Left lobe of liver (tissue), 2 donors: Measurements from ENCODE around the gene MAGI2. TPM values are rescaled to one million over a fixed set of nuclear protein-coding genes. Genes with fewer than 3 reads are reported as not detected.
"Not testable (repeated sequence)": the region's sequence is repeated elsewhere in the genome, so short reads cannot be mapped to it uniquely, and the experiment has no call there.

ENCODE experiments used
- ATAC-seq: fragments of 200-7000 bp; cut with Tn5 transposase; one replicate; pipeline ENCODE4 v1.9.1; 2020; ENCODE audit warnings: mild to moderate bottlenecking, moderate library complexity
- DNase-seq: peaks from one replicate; pipeline ENCODE4 v3.0.0-alpha.2; 2020; ENCODE audit warnings: low spot score
- total RNA-seq: library from RNA; stranded (reverse); gene quantifications from one replicate; pipeline ENCODE4 v1.2.1, GENCODE V29; 2021
- donor health status: DM: no; HTN: no; CAD: no; lungs with moderate emphysema.
- donor health status: DM: no; HTN: yes; CAD: no.

MAGI2 gene
- total RNA-seq, 1 donor from 2014 or later = 2.9 TPM

DNA sequence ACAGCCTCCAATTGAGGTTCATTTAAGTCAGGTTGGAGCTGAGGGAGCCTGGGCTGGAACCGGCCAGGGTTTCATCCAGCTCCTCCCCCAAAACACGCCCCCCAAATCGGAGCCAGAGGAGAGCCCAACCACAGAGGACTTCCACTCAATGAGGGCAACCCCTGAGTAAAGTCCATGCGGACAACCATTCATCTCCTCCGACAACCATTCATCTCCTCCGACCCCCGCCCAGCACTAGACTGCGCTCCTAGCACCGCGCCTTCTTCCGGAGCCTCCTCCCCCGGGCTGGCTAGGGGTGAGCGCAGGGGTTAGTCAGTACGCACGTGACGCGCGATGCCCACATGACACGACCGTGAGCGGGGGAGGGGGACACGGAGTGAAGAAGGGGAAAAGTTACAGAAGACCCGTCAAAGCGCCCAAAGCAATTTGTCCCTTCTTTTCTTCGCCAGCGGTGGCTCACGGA is 1.4 kb downstream of the MAGI2 start:
- ATAC-seq = peak; percentile 71
- peak; percentile 96 for DNase-seq

DNA sequence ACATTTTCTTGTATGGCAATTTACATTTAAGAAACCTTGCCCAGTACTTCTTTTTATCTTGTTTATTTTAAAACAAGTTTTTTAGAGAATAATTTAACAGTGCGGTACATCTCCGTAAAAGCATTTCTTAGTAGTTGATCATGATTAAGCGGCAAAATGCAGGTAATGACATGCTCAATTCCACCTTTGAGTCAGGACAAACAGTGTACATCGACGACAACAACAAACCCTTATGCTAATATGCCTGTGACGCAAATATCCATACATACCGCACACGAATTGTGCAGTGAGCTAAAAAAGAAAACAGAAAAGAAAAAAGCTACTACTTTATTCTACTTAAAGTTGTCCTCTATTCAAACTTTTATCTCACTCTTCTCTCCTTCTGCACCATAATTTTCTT is 1.9 kb downstream of the MAGI2 start:
- no peak for DNase-seq
- no peak for ATAC-seq

DNA sequence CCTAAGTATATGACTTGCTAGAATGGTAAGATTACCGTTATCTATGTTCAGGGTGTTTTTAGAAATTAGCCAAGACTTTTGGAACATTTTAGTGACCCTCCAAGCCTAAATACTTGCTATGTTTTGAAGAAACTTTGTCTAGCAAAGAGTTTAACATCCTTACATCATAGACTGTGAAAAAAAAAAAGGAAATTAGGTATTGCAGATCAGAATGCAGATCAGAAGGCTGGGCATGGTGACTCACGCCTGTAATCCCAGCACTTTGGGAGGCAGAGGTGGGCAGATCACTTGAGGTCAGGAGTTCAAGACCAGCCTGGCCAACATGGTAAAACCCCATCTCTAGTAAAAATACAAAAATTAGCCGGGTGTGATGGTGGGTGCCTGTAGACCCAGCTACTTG is 10.7 kb downstream of the MAGI2 start:
- not testable (repeated sequence) for ATAC-seq, DNase-seq

DNA sequence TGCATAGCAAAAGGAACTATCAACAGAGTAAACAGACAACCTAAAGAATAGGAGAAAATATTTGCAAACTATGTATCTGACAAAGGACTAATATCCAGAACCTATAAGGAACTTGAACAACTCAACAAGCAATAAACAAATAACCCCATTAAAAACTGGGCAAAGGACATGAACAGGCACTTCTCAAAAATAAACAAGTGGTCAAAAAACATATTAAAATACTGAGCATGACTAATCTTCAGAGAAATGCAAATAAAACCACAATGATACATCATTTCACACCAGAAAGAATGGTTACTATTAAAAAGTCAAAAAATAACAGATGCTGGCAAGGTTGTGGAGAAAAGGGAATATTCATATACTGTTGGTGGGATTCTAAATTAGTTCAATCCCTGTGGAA is 17.1 kb downstream of the MAGI2 start:
- ATAC-seq = no peak
- no peak for DNase-seq

DNA sequence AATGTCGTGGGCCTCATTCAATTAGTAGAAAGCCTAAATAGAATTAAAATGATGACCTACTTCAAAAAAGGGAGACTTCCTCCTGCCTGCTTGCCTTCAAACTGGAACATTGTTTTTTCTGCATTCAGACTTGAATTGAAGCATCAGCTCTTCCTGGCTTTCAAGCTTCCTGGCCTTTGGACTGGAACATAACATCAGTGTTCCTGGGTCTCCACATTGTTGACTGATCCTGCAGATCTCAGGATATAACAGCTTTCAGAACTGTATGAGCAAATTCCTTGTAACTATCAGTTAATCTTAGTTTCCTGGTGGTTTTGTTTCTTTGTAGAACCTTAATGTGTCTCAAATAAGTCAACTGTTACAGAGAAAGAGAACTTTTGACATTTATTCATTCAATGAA is 18.6 kb downstream of the MAGI2 start:
- peak; percentile 96 for ATAC-seq

DNA sequence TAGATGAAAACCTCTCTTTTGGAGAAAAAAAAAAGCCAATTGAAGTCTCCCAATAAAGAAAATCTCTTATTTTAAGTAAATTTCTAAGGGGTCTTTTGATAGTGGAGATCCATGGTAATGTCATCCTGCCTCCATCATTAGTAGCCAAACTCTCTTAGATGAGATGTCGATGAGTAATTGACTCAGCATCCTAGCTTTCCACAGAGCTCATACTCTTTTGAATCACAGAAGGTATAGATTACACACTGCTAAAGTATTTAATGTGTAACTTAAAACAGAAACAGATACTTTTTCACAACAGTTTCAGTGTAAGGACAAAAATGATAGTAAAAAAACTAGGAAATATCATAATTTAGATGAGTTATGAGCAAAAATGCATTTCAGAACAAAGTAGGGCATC is 19.4 kb downstream of the MAGI2 start:
- DNase-seq = no peak
- no peak for ATAC-seq

More for the DNA sequence above, 18.6 kb downstream of the MAGI2 start:
- DNase-seq = no peak

DNA sequence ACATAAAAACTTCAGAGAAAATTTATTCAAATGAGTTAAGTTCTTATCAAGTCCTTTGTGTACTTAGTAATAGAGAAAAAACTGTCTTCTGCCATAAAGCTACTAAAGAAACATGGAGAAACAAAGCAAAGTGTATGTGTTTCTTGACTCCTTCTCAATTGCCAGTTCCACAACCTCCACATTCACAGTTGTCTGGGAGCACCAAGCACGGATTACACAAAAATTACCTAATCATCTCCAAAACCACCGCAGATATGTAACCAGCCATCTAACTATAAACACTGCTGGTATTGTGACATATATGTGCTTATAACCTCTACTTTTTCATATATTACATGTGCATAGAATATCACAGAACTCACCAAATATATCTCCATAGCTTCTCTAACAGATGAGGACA is 23.1 kb downstream of the MAGI2 start:
- DNase-seq (no peak), ATAC-seq (no peak)

DNA sequence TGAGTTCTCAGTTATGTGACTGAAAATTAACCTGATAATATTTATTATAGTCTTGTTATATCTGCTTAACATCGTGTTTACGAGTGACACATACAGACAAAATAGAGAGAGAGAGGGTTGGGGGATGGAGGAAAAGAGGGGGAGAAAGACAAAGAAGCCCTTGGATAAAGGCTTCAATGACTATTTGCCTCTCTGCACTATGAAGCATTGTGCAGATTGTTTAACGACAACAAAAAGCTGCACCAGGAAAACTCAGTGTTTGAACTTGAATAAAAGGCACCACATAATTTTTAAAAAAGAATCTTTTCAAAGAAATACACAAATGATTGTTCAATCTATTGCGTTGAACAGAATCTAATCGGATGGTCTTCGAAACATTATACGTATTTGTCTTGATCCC is 27.8 kb downstream of the MAGI2 start:
- ATAC-seq (no peak), DNase-seq (no peak)

DNA sequence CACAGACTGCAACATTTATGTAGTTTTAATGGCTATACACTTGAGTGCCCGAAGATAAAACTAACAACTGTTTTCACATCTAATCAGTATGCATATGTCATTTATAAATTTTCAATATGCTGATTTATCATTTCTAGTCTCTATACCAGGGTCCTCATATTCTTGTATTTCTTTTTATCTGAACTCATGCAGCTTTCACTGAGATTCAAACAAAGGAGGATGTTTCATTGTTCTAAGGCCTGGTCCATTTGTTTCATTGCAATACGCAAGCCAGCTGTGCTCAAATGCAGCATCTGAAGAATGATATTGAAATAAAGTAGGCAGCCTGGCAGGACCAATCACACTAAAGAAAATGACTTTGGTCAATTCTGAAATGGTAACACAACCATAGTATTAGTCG is 31.7 kb downstream of the MAGI2 start:
- no peak for ATAC-seq
- DNase-seq = no peak

DNA sequence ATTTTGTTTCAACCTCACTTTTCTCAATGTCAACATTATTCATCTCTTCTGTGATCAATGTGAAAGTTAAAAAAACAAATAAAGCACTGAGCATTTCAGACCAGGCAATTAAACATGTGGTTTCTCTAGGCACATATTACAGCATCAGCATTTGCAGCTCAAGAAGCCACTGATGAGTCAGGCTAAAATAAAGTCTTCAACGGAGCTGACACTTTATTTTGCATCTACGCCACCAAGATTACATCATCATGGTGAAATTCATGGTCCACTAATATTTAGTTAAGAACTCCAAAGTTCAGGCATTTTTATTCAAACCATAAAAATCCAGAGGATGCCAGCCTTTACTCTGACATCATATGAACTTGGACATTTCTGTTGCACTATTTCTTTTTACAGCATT is 33.0 kb downstream of the MAGI2 start:
- DNase-seq (no peak), ATAC-seq (peak; percentile 87)

DNA sequence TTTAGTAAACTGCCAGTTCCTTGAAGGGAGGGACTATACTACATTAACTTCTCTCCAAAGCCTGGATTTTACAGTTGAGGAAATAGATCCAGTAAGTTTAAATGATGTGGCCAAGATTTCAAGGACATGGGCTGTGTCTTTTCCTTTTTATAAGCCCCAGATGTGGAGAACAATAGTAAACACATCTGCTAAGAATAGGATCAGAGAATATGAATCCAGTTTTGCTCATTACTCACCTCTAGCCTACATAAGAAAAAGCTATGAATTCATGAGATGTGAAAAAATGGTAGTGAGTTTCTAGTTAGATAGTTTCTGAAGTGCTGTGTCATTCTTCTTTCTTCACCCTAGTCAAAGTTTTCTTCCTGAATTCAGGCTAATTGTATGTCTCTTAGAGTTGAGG is 38.6 kb downstream of the MAGI2 start:
- no peak for DNase-seq
- no peak for ATAC-seq

DNA sequence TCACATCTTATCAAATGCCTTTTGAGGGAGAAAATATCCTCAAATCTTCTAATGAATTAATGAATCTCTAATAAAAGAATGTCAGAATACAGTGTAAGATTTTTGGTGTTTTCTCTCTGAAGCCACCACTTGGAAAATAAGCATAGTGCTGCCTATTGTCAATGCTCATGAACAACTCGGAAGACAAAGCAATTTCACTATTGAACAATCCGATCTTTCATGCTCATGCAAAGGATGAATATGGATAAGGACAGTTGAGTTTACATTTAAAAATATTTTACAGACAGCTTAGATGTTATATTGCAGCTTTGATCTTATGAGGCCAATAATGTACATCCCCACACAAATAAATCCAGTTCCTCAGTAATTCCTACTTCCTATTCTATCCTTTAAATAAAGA is 40.6 kb downstream of the MAGI2 start:
- DNase-seq (no peak), ATAC-seq (no peak)

DNA sequence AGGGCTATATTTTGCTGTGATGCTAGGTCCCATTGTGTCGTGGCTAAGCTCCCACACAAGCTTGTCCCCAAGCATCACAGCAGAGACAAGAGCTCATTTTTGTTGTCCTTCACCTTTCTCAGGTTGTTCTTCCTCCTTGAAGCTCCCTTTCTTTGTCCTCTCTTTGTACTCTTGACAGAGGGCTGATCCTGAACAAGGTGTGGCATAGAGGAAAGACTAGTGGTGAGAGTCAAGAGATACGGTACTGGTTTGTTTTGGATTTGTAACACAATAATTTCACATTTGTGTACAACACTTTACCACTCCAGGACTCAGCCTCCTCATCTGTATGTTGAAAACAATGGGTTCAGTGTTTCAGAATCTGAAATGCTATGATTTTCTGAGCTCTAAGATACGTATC is 41.0 kb downstream of the MAGI2 start:
- DNase-seq (no peak), ATAC-seq (no peak)

DNA sequence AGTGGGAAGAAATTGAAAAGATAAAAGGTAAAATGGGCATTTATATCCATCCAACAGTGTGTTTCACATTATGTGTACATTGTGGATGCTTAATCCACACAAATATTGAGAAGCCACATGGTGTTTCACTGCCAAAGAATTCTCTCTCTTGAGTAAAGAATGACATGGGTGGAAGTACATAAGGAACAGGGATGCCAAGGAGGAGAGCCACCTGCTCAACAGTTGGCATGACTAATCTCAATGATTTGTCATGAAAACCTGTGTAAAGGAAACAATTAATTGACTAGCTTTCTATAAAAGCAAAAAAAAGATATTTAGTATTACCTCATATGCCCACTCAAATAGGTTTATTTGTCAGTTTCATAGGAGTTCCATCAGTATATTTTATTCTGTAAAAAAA is 43.1 kb downstream of the MAGI2 start:
- ATAC-seq (no peak), DNase-seq (no peak)

DNA sequence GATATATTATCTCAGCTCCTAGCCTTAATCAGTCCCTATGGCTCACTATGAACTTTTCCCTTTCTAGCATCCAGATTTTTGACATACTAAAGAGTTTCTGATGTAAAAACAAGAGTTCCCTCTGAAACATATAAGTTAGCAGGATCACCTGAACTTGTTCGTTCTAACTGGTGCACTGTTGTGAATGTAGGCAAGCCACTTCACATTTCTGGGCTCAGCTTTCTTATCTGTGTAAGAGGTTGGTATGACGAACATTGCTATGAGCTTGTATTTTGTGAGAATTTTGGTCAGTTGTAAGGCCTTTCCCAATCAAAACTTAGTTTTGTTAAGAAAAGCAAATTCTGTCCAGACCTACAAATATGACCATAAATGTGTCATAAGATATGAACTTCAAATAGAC is 46.1 kb downstream of the MAGI2 start:
- no peak for DNase-seq
- ATAC-seq = no peak

DNA sequence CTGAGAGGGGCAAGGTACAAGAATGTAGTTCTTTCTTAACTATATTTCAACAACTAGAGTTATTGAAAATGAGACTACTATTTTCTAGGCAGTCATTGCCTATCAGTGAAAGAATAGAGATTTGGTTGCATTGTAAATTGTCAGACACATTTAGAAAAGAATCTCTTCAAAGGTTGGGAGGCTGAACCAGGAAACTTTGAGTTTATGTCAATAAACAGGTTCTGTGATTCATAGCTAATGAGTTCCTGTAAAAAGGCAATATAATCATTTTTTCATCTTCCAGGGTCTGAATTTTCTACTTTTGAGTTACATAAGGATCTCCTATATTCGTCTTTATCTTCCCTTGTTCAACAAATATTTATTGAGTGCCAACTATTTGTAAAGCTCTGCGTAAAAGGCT is 47.1 kb downstream of the MAGI2 start:
- no peak for DNase-seq
- peak; percentile 21 for ATAC-seq

DNA sequence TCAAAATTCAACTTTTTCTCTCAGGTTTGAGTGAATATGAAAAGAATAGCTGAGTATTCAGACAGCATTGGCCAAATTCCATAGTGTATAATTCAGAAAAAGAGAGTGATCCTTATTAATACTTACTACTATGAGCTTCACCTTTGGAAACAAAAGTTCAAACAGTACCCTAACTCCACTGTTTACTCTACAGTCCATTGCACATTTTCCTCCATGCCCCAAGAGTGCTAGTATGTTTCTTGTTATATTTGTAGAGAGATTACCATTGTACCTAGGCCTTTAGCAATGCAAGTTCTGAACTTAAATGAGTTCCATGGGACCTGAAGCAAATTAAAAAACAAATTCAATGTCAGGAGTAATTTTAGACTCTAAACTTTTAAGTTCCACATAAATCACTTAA is 48.1 kb downstream of the MAGI2 start:
- peak; percentile 41 for ATAC-seq

DNA sequence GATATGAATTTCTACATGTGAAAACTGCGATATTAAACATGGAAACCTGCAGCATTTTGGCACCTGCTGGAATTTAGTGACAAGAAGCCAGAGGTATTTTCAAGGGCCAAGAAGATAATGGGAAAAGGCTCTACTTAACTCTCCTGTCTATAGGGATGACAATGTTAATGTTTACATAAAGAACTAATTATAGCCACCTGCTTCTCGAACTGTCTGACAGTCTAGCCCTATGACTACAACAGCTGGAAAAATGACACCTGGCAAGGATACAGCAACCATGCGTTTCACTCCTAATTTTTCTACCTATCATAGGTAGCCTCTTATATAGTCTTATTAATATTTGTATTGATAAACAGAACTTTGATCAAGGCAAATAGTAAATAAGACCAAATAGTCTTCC is 49.6 kb downstream of the MAGI2 start:
- ATAC-seq (peak; percentile 65), DNase-seq (no peak)

More for the DNA sequence above, 48.1 kb downstream of the MAGI2 start:
- DNase-seq = no peak

DNA sequence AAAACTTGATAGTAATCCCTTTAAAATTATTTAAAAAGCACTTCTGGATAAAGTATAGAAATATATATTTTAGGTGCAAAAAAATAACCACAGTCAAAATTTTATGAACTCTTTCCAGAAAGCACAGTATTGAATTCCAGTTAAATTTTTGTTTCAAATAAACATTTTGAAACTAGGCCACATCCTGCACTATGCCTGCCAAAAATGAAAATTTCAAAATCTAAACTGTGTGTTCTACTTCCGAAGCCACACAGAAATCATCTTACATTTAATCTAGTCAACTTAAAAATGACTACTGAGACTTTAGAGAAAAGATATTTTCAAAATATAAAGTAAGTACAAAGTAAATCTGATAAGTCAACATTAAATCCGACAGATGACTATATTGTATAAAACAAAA is 50.0 kb downstream of the MAGI2 start:
- DNase-seq (no peak), ATAC-seq (peak; percentile 63)

DNA sequence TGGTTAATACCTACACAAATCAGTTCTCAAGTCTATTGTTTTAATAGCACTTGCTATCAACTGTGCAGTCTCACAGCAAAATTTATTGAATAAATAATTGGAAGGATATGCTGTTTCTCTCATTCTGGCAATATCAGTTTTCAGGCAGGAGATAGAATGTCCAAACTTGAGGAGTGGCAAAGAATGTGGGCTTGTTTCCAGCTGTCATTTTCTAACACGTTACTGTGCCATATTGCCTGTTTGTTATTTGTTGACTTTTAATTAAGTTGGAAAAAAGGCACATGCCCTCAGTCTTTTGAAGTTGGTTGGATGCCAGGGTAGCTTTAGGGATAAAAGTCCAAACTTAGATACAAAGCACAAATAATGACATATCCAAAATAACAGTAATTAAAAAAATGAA is 52.2 kb downstream of the MAGI2 start:
- peak; percentile 27 for ATAC-seq

DNA sequence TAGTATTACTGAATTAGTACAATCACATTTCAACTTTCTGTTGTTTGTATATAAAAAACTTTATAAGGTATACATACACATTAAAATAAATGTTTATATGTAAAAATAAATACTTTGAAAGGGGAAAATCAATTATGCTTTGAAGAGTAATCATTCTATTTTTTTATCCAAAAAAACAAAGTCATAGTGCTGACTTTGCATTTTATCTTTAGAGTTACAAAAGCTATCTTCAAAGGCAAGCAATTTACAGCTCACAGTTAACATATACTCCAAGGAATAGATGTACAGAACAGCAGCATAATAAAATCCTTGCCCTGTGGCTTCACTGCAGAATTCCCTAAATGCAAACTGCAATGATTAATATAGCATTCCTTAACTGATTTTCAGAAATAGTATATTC is 53.2 kb downstream of the MAGI2 start:
- DNase-seq = no peak

More for the DNA sequence above, 52.2 kb downstream of the MAGI2 start:
- no peak for DNase-seq

DNA sequence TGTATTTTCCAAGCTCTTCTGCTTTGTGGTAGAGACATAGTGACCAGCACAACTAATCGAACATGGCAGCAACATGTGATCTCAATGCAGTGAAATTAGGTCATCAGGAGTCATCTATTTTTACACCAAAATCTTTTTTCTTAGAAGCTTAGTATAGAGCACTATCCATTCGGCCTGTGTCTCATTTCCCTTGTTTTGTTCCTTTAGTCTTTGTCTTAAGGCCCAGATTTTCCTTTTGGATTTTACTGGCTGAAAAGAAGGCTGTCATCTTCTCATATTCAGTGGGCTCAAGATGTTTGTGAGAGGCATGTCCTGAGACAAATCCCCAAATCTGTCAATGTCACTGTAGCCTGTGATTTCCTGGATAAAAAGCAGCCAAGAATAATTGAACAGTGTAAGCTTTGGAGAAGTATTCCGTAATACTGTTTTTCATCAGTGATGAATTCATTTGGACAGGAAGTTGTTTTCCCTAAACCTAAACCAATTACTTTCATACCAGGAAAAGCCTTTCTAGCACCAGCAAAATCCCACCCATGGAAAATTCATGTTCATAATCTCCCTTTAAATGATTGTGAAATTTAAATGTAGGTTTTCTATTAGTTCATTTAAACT is 55.2 kb downstream of the MAGI2 start:
- no peak for ATAC-seq
- no peak for DNase-seq

More for the DNA sequence above, 53.2 kb downstream of the MAGI2 start:
- no peak for ATAC-seq

DNA sequence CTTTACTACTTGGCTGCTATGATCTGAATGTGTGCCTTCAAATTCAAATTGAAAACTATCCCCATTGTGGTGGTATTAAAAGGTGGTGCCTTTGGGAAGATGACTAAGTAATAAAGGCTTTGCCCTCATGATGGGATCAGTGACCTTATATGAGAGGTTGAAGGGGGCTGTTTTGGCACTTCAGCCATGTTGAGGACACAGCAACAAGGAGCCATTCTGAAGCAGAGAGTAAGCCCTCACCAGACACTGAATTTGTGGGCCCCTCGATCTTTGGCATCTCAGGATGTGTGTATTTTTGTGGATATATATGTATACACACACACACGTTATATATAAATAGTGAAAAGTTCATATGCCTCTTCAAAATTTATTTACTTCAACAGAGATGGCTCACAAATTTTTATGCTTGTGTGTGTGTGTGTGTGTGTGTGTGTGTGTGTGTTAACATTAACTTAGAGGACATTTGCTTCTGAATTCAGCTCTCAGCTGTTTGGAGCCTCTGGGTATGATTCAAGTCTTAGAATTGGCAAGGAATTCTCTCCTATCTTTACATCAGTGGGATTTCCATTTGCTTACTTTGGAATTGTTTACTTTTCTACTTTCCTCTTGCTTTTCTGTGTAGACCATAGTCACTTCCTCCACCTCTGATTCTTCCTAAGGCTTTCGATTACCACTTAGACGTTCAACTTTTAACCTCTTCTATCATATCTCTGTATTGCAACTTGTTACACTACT is 66.6 kb downstream of the MAGI2 start:
- DNase-seq (no peak), ATAC-seq (no peak)
